Nephron (organoid): ENCODE results near the gene EFCAB8.
"Not testable (repeated sequence)": the region's sequence is repeated elsewhere in the genome, so short reads cannot be mapped to it uniquely, and the experiment has no call there.

Experiments used
- H3K27ac Mint-ChIP-seq, 3 experiments: 2 replicates each; pipeline ENCODE4 v1.8.0; 2020; ENCODE audit warnings: mixed read lengths in 3 of 3, mild to moderate bottlenecking in 2 of 3, moderate library complexity in 1 of 3
- H3K27me3 Mint-ChIP-seq: 2 replicates; pipeline ENCODE4 v1.8.0; 2021; ENCODE audit warnings: low read depth, mild to moderate bottlenecking, moderate library complexity, mixed read lengths
- H3K36me3 Mint-ChIP-seq: 2 replicates; pipeline ENCODE4 v1.8.0; 2020; ENCODE audit warnings: low read depth, mixed read lengths
- H3K4me1 Mint-ChIP-seq: 2 replicates; pipeline ENCODE4 v1.8.0; 2020; ENCODE audit warnings: mixed read lengths
- H3K4me3 Mint-ChIP-seq, 3 experiments: 2 replicates each; pipeline ENCODE4 v1.8.0; 2020; ENCODE audit warnings: mild to moderate bottlenecking in 3 of 3, mixed read lengths in 3 of 3, moderate library complexity in 2 of 3
- H3K9me3 Mint-ChIP-seq: 2 replicates; pipeline ENCODE4 v1.8.0; 2020; ENCODE audit warnings: mixed read lengths
- CTCF ChIP-seq, 3 experiments: fragments of 200-600 bp; sonication (generic); IDR thresholded peaks; one replicate each; pipeline ENCODE4 v1.5.0; 2021; ENCODE audit warnings: antibody characterized with exemption in 3 of 3; ENCODE audit not compliant: unreplicated experiment in 3 of 3

EFCAB8 gene

GRCh38 chr20:32894711-32895355 lies 36.1 kb downstream of the EFCAB8 start:
- Mint-ChIP-seq H3K36me3 (no peaks in the 10 kb centered on the region), H3K9me3 (no peaks in the 10 kb centered on the region), H3K27me3 (peaks cover 4% of the 10 kb centered on the region), H3K4me3 (no peak overlapping the region), H3K27ac (no peak overlapping the region), H3K4me1 (no peaks in the 10 kb centered on the region)
- TF ChIP-seq CTCF (IDR thresholded peaks at IDR 0.05; ENCODE audit: unreplicated experiment in 3 of 3): no peak

GRCh38 chr20:32896521-32897280 lies 38.0 kb downstream of the EFCAB8 start:
- Mint-ChIP-seq H3K4me1 (no peaks in the 10 kb centered on the region), H3K4me3 (no peak overlapping the region), H3K27me3 (peaks cover 4% of the 10 kb centered on the region), H3K27ac (no peak overlapping the region), H3K36me3 (no peaks in the 10 kb centered on the region), H3K9me3 (no peaks in the 10 kb centered on the region)
- no peak for TF ChIP-seq CTCF (IDR thresholded peaks at IDR 0.05; ENCODE audit: unreplicated experiment in 3 of 3)

- Mint-ChIP-seq H3K36me3 (no peaks in the 10 kb centered on the region), H3K9me3 (no peaks in the 10 kb centered on the region), H3K27me3 (no peaks in the 10 kb centered on the region), H3K27ac (no peak overlapping the region), H3K4me3 (no peak overlapping the region), H3K4me1 (no peaks in the 10 kb centered on the region)
- no peak for TF ChIP-seq CTCF (IDR thresholded peaks at IDR 0.05; ENCODE audit: unreplicated experiment in 3 of 3)
Observed at GRCh38 chr20:32898729-32899128, 40.0 kb downstream of the EFCAB8 start.

GRCh38 chr20:32902456-32903420 lies 44.0 kb downstream of the EFCAB8 start:
- H3K27ac Mint-ChIP-seq: no peak overlapping the region
- no peaks in the 10 kb centered on the region for H3K9me3 Mint-ChIP-seq
- H3K4me1 Mint-ChIP-seq: no peaks in the 10 kb centered on the region
- H3K4me3 Mint-ChIP-seq: no peak overlapping the region
- TF ChIP-seq CTCF (IDR thresholded peaks at IDR 0.05; ENCODE audit: unreplicated experiment in 3 of 3): peak; percentile 83 to 93 (median 92)
- H3K36me3 Mint-ChIP-seq: no peaks in the 10 kb centered on the region
- no peaks in the 10 kb centered on the region for H3K27me3 Mint-ChIP-seq

- H3K27me3 Mint-ChIP-seq: peaks cover 6% of the 10 kb centered on the region
- no peak for TF ChIP-seq CTCF (IDR thresholded peaks at IDR 0.05; ENCODE audit: unreplicated experiment in 3 of 3)
- no peaks in the 10 kb centered on the region for H3K9me3 Mint-ChIP-seq
- H3K4me1 Mint-ChIP-seq: no peaks in the 10 kb centered on the region
- H3K4me3 Mint-ChIP-seq: no peak overlapping the region
- no peak overlapping the region for H3K27ac Mint-ChIP-seq
- H3K36me3 Mint-ChIP-seq: no peaks in the 10 kb centered on the region
Observed at GRCh38 chr20:32903666-32904175, 45.0 kb downstream of the EFCAB8 start.

- H3K4me3 Mint-ChIP-seq, H3K36me3 Mint-ChIP-seq, H3K27ac Mint-ChIP-seq, H3K27me3 Mint-ChIP-seq, H3K4me1 Mint-ChIP-seq, H3K9me3 Mint-ChIP-seq: not testable (repeated sequence)
Observed at GRCh38 chr20:32904678-32905077, 46.0 kb downstream of the EFCAB8 start.
